ENCODE measurements around the gene RBM38.

The RBM38 gene

GRCh38 chr20:57404006-57404405 lies 12.8 kb downstream of the RBM38 start:
- DNase-seq, result no peak

DNA sequence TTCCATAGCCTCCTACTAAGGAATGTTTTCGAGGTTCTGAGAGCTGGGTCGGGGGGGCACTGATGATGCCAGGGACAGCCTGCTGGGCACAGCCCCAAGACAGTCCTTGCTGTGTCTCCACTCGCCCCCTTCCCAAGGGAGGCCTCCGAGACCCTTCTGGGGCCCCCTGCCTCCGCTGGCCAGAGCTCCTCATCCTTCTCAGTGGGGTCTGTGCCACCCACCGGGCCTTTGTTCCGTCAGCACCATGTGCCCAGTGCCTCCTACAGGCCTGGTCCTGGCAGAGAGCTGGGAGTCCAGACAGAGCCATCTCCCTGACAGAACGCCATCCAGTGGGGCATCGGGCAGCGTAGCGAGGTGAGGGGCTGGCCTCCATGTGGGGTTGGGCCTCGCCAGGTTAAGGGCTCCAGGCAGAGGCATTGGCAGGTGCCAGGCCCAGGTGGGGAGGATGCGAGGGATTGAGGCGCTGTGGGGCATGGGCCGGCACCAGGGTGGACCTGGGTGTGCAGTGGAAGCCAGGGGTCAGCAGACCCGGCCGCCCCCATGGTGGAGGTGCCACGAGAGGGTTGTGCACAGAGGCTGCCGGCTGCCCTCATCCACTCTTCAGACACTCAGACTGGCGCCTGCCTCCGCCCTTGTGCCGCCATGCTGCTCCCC lies 13.3 kb downstream of the RBM38 start:
- DNase-seq, result no peak

DNA sequence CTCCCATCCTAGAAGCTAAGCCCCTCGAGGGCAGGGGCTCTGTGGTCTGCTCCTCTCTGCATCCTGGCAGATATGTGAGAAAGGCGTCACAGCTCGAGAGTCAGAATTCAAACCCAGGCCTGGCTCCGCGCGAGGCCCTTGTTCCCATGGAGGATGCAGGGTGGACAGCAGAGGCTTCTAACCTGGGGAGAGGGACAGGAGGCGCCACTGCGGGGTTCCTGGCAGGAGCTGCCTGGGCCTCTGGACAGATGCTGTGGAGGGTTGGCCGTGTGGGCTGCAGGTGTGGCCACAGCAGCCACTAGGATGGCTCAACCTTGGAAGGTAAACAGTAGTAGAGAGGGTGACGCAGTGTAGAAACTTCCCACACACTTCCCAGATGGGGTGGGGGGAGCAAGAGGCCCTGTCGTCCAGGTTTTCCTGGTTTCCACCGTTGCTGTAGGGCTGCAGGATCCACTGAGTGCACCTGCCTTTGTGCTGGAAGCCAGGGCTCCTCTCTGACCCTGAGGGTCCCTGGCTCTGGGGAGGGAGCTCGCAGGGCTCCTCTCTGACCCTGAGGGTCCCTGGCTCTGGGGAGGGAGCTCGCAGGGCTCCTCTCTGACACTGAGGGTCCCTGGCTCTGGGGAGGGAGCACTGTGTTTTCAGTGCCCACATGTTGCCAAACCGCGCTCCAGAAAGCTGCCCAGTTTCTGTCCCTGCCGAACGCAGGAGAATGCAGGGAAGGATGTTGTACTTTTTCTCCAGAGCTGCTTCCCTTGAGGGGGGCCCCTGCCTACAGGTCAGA lies 14.2 kb downstream of the RBM38 start:
- DNase-seq, result no peak

DNA sequence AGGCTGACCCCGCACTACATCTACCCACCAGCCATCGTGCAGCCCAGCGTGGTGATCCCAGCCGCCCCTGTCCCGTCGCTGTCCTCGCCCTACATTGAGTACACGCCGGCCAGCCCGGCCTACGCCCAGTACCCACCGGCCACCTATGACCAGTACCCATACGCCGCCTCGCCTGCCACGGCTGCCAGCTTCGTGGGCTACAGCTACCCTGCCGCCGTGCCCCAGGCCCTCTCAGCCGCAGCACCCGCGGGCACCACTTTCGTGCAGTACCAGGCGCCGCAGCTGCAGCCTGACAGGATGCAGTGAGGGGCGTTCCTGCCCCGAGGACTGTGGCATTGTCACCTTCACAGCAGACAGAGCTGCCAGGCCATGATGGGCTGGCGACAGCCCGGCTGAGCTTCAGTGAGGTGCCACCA lies 16.4 kb downstream of the RBM38 start:
- no peak for DNase-seq

DNA sequence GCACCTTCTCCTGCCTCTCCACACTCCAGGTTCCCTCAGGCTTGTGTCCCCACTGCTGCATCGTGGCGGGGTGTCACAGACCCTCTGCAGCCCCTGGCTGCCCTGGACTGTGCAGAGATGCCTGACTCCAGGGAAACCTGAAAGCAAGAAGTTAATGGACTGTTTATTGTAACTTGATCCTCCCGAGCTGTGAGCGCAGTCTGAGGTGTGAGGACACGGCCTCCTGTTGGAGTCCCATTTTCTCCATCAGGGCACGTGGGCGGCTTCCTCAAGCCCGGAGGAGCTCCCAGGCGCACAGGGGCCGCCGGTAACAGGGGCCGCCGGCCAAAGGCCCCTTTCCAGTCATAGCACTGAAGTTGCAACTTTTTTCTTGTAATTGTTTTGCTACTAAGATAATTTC lies 16.9 kb downstream of the RBM38 start:
- DNase-seq, result no peak

- DNase-seq, result no peak
These were observed 17.5 kb downstream of the RBM38 start for GRCh38 chr20:57408536-57409233.

DNA sequence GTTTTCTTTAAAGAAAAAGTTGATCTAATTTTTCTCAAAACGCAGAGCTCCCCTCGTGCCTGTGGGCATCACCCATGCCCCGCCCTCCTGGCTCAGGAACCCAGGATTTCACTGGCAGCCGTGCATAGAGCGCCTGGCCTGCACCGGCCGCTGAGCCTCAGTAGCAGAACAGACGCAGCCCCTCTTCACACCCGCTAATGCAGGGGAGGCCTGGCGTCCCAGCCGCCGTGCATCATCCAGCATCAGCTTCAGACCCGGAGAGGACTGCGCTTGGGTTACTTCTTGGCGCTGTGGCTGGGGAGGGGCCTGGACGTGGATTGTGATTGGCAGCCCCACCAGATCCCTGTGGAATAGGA lies 18.1 kb downstream of the RBM38 start:
- DNase-seq, result no peak

- no peak for DNase-seq
These were observed 18.6 kb downstream of the RBM38 start for GRCh38 chr20:57409672-57410397.

DNA sequence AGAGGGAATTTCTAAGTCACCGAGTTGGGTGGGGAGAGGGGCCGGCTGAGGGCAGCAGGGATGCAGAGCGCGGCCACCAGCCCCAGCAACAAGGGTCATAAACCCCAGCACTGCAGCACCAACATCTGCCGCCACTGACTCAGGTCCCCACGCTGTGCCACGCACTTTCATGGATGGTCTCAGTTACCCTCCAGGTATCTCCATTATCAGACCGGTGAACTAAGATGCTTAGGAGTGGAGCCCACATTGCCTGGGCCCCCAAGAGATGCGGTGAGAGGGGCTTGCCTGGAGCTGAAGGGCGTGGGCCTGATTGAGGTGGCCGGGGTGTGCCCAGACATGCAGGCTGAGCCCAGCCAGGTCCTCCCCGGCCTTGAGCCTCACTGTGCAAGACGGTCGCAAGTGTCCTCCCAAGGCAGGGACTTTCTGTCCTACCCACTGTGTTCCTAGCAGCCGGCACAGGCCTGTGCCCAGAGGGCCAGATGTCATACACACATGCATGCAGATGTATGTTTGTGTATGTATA lies 19.3 kb downstream of the RBM38 start:
- DNase-seq, result no peak

DNA sequence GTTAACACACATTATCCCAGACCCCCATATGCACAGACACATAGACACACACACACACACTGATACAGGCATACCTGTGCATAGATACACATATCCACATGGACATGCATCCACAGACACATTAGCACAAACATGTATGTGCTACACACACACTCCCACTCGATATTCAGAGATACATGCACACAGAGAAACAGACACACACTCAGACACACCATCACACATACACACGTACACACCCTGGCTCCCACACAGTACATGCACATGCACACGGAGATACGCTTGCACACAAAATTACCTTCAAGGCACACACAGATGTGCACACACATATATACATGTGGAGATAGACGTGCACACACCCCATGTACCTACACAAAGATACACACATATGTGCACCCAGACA lies 19.7 kb downstream of the RBM38 start:
- no peak for DNase-seq

GRCh38 chr20:57411406-57412283 lies 20.4 kb downstream of the RBM38 start:
- no peak for DNase-seq

- no peak for DNase-seq
These were observed 21.3 kb downstream of the RBM38 start for GRCh38 chr20:57412347-57413029.

GRCh38 chr20:57413986-57414385 lies 22.8 kb downstream of the RBM38 start:
- no peak for DNase-seq

DNA sequence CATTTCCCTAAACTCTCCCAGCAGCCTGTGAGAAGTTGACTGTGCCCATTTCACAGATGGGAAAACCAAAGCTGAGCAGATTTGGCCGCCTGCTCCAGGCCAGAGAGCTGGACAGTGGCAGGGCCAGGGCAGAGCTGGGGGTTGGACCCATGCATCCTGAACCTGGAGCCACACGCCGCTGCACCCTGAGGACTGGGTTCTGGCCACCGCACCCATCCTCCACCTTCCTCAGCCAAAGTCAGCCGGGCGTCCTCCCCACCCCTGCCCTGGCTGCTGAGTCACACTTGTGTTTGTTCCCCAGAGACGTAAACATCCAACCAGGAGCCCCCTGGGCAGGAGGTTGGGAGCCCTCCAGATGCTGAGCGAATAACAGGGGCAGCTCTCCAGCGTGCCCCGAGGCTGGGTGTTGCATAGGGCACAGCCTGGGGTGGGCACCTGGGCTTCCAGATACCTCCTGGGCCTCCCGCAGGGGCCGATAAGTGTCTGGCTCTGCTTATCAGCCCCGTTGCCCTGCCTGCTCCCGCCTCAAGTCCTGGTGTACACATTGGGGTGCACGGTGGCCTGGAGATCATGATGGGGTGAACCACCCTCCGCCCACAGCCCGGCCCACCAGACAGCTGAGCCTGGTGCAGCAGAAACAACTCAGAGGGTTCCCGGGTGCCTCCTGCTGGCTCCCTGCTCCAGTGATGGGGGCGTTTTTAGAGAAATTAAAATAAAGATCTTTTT lies 23.8 kb downstream of the RBM38 start:
- DNase-seq, result no peak

DNA sequence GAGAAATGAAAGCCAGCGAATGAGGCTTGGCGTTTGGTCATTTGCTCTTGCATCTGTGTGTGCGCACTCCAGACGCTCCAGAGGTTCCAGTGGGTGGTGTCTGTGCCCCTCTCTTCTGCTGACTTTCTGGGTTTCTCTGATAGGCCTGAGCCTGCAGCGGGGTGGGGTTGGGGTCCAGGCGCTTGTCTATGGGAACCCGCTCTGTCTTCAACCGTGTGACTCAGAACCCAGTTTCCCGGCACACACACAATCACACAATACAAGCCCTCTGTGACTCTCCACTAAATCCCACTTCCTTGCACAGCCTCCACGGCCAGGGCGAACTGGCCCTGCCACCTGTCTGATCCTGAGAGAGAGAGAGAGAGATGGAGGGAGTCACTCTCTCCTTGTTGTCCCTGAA lies 24.6 kb downstream of the RBM38 start:
- DNase-seq, result no peak

GRCh38 chr20:57416296-57417022 lies 25.3 kb downstream of the RBM38 start:
- DNase-seq, result no peak

DNA sequence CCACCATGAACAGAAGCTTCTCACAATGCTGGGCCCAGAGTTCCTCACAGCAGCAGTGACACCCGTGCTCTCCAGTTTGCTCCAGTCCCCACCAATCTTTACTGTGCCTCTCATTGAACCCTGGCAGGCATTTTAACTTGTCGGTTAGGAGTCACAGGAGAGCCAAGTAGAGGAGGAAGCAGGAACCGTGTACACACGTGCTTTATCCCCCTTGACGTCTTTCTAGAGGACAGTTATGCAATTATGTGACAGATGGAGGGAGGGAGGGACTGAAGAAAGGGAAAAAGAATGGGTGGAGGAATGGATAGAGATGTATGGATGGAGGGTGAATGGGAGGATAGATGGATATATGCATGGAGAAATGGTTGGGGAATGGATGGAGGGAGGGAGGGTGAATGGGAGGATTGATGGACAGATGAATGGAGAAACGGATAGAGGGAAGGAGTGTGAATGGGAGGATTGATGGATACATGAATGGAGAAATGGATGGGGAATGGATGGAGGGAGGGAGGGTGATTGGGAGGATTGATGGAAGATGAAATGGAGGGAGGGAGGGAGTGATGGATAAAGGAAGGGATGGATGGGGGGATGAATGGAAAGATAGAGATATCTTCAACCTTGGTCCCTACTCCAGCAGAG lies 26.0 kb downstream of the RBM38 start:
- DNase-seq, result no peak

DNA sequence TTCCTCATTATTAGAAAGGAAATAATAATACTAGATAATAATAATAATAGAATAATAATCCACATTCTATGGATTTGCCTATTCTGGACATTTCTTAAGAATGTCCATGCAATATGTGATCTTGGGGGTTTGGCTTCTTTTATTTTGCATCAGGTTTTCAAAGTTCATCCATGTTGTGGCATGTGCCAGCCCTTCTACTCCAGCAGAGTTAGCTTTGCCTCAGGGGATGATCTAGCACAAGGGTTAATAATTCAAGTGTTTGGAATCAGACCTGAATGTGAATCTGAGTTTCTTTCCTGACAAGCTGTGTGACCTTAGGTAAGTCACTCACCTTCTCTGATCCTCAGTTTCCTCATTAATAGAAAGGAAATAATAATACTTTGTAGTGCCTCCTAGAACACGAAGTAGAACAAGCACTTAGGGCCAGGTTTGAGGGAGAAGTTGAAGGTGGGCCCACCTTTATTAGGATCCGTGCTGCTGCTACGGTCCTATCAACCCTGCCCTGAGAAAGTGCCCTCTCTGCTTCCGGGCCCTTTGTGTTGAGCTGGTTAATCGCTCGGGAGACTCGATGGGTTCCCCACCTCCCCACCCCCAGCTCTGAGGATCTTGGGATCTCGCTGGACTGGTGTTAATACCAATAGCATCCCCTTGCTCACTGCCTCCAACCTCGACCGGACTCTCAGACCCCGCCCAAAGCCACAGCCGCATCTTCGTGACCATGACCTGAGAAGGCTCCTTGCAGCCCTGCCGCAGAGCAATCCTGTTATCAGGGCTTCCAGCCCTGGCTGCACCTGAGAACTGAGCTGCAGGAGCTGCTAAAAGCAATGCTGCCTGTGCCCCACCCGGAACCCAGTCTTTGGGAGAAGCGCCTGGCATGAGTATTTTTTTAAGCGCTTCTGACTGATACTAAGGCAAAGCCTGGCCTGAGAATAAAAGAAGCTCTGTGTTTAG lies 26.9 kb downstream of the RBM38 start:
- no peak for DNase-seq

Measured in amniotic stem cell (primary cell).